GM10248 (cell line): ENCODE data around the gene GRIK4.

Source experiments
- CTCF ChIA-PET: fragments of 300-600 bp; sonication (Branson Sonifier 250); formaldehyde crosslinking; extraction: SDS; loops from one replicate; lab custom pipeline; 2021; ENCODE audit warnings: antibody characterized with exemption; lab: Yijun Ruan, JAX
- POLR2A ChIA-PET: fragments of 350-650 bp; sonication (Branson Sonifier 250); formaldehyde crosslinking; extraction: SDS; loops from one replicate; lab custom pipeline; 2020; ENCODE audit warnings: antibody characterized with exemption; lab: Yijun Ruan, JAX
- DNase-seq: peaks from one replicate; pipeline ENCODE4 v3.0.0; 2012; ENCODE audit errors: extremely low spot score
- CTCF ChIP-seq: IDR thresholded peaks from 2 replicates; pipeline ENCODE4 v1.5.1; 2012; ENCODE audit warnings: mild to moderate bottlenecking, low read depth; ENCODE audit errors: extremely low read depth, missing control alignments, control extremely low read depth

Gene GRIK4

GRCh38 chr11:120545813-120546212 is 34.3 kb downstream of the GRIK4 start:
- POLR2A ChIA-PET: no interaction called here
- TF ChIP-seq CTCF: no peak
- CTCF ChIA-PET: no interaction called here
- DNase-seq: no peak

GRCh38 chr11:120546312-120547205 is 35.0 kb downstream of the GRIK4 start:
- POLR2A ChIA-PET: no interaction called here
- TF ChIP-seq CTCF: no peak
- no peak for DNase-seq

GRCh38 chr11:120547316-120547715 is 35.8 kb downstream of the GRIK4 start:
- no peak for DNase-seq
- CTCF ChIA-PET: interaction anchor here (1.2 to 1.4 kb wide), 2 partner anchors 14 to 17 kb away, joined by 3 read pairs; no protein-coding TSS in a partner anchor
- POLR2A ChIA-PET: no interaction called here
- TF ChIP-seq CTCF: no peak

More at GRCh38 chr11:120546312-120547205, 35.0 kb downstream of the GRIK4 start:
- CTCF ChIA-PET: interaction anchor here (1.2 to 1.4 kb wide), 2 partner anchors 15 to 16 kb away, joined by 3 read pairs; no protein-coding TSS in a partner anchor

- ChIA-PET POLR2A (no interaction called here), CTCF (interaction anchor here (1.4 kb wide), 2 partner anchors 16 to 17 kb away, joined by 3 read pairs; no protein-coding TSS in a partner anchor)
- TF ChIP-seq CTCF: no peak
- DNase-seq: no peak
Measured at GRCh38 chr11:120547811-120548681, 36.5 kb downstream of the GRIK4 start.

DNA sequence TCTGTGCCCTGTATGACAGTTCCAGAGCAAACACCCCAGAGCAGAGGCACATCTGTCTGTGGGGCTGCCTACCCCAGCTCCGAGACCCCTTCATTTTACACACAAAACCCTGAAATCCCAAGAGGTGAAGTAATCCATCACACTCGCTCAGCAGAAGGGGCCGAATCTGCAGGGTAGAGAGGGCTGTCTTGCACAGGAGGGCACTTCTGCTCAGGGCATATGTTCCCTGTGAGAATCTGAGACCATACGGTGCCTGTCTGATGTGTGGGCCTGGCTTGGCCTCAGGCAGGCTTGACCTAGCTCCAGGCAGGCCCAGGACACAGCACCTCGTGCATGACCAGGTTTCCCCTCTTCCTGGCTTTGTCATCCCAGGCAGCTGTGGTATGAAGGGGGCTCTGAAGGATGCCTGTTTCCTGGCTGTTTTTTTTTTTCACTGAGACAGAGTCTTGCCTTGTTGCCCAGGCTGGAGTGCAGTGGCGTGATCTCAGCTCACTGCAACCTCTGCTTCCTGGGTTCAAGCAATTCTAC is 37.2 kb downstream of the GRIK4 start:
- TF ChIP-seq CTCF: no peak
- DNase-seq: no peak
- ChIA-PET CTCF (interaction anchor here (1.4 kb wide), 1 partner anchor 15 kb away, joined by 3 read pairs; no protein-coding TSS in a partner anchor), POLR2A (no interaction called here)

DNA sequence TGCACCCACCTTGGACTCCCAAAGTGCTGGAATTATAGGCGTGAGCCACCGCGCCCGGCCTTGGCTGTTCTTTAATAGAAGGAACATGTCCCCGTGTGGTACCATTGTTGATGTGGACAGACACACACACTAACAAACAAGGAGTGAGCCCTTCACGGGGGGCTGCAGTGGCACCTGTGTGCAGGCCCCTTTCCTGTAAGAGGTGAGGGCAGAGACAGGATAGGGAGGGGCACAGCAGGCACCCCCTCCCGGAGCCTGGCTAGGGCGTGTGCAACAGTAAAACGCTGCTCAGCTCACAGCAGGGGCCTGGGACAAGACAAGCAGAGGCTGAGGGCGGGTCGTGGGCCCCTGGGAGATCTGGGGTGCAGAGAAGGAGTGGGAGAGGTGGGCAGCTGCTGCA is 37.8 kb downstream of the GRIK4 start:
- DNase-seq: no peak
- ChIA-PET CTCF (interaction anchor here (1.4 kb wide), 1 partner anchor 14 kb away, joined by 3 read pairs; no protein-coding TSS in a partner anchor), POLR2A (no interaction called here)
- no peak for TF ChIP-seq CTCF
